ENCODE results near the gene MAPK1. TPM values are rescaled to one million over a fixed set of nuclear protein-coding genes. Genes with fewer than 3 reads are reported as not detected.

MAPK1 gene
- total RNA-seq, 6 donors from 2014 or later: 50.2 to 180 (median 65.9) TPM

- TF ChIP-seq POLR2A (IDR thresholded peaks at IDR 0.05) (no peak), EP300 (IDR thresholded peaks at IDR 0.05) (no peak), CTCF (IDR thresholded peaks at IDR 0.05) (no peak), POLR2AphosphoS5 (IDR thresholded peaks at IDR 0.05) (no peak)
- ATAC-seq (ENCODE audit: low FRiP score in 2 of 2): no peak
- H3K36me3 ChIP-seq: peaks cover 0 to 48% (median 9%) of the 10 kb centered on the region in 4 donors
Measured at GRCh38 chr22:21779444-21779843, 88.0 kb downstream of the MAPK1 start.

GRCh38 chr22:21778705-21779363 is 88.6 kb downstream of the MAPK1 start:
- ATAC-seq (ENCODE audit: low FRiP score in 2 of 2) (peak in 1 of 2 donors; percentile 45), DNase-seq (no peak)
- 90 to 93% methylated on average over 2 to 4 of the region's 4 CpGs for WGBS, 2 donors
- Histone ChIP-seq H3K4me3 (no peak overlapping the region), H3K4me1 (peaks cover 0 to 4% (median 0%) of the 10 kb centered on the region in 4 donors), H3K9me3 (no peaks in the 10 kb centered on the region), H3K27ac (no peak overlapping the region), H3K36me3 (peaks cover 0 to 46% (median 11%) of the 10 kb centered on the region in 4 donors), H3K27me3 (no peaks in the 10 kb centered on the region)
- TF ChIP-seq EP300 (IDR thresholded peaks at IDR 0.05) (no peak), POLR2A (IDR thresholded peaks at IDR 0.05) (no peak), POLR2AphosphoS5 (IDR thresholded peaks at IDR 0.05) (no peak), CTCF (IDR thresholded peaks at IDR 0.05) (no peak)

More at GRCh38 chr22:21779444-21779843, 88.0 kb downstream of the MAPK1 start:
- Histone ChIP-seq H3K27ac (no peak overlapping the region), H3K9me3 (no peaks in the 10 kb centered on the region), H3K4me3 (no peak overlapping the region), H3K4me1 (peaks cover 0 to 4% (median 0%) of the 10 kb centered on the region in 4 donors), H3K27me3 (no peaks in the 10 kb centered on the region)
- WGBS, 2 donors: 90 to 96% methylated on average over 2 of the region's 2 CpGs
- no peak for DNase-seq

- Histone ChIP-seq H3K27me3 (no peaks in the 10 kb centered on the region), H3K4me3 (no peak overlapping the region), H3K36me3 (peaks cover 23 to 70% (median 63%) of the 10 kb centered on the region in 4 donors), H3K4me1 (peaks cover 0 to 8% (median 2%) of the 10 kb centered on the region in 4 donors), H3K9me3 (no peaks in the 10 kb centered on the region), H3K27ac (peak overlapping the region in 2 of 4 donors; percentile 47 to 75)
- 94% methylated on average over 1 to 4 of the region's 4 CpGs for WGBS, 2 donors
- ATAC-seq (ENCODE audit: low FRiP score in 2 of 2): no peak
- peak in 1 of 2 donors; percentile 10 for DNase-seq
- TF ChIP-seq POLR2AphosphoS5 (IDR thresholded peaks at IDR 0.05) (no peak), POLR2A (IDR thresholded peaks at IDR 0.05) (no peak), EP300 (IDR thresholded peaks at IDR 0.05) (no peak), CTCF (IDR thresholded peaks at IDR 0.05) (no peak)
Measured at GRCh38 chr22:21771631-21771976, 95.8 kb downstream of the MAPK1 start.

GRCh38 chr22:21768435-21768834 is 99.0 kb downstream of the MAPK1 start:
- no peaks in the 10 kb centered on the region for H3K27me3 ChIP-seq
- TF ChIP-seq CTCF (IDR thresholded peaks at IDR 0.05) (no peak), POLR2AphosphoS5 (IDR thresholded peaks at IDR 0.05) (no peak), EP300 (IDR thresholded peaks at IDR 0.05) (no peak), POLR2A (IDR thresholded peaks at IDR 0.05) (no peak)
- H3K36me3 ChIP-seq: peaks cover 40 to 96% (median 87%) of the 10 kb centered on the region in 4 donors
- no peak for DNase-seq
- 100% methylated on average over 1 of the region's 1 CpG for WGBS, 2 donors
- ATAC-seq (ENCODE audit: low FRiP score in 2 of 2): no peak
- H3K4me1 ChIP-seq: peaks cover 0 to 5% (median 4%) of the 10 kb centered on the region in 4 donors
- no peak overlapping the region for H3K27ac ChIP-seq
- H3K9me3 ChIP-seq: no peaks in the 10 kb centered on the region
- H3K4me3 ChIP-seq: no peak overlapping the region

Data from upper lobe of left lung (tissue), 6 donors.